ENCODE data around the gene ECE1.
"Not testable (repeated sequence)": the region's sequence is repeated elsewhere in the genome, so short reads cannot be mapped to it uniquely, and the experiment has no call there.

ECE1 gene

DNA sequence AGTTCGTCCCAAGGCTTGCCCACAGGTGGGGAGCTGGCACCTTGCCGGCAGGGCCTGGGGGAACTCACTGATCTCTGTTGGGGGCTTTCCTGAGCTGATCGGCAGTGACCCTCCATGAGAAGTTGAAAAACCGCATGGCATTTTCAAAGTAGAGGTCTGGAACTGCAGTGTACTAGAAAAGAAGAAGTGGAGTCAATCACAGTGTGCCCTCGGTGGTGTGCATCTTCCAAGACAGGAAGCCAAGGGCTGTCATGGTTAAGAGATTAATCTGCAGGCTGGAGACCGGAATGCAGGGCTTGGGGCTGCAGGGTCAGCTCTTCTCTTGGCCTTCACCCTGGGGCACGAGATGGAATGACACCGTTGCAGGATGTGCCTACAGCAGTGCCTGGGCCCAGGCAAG lies 56.8 kb downstream of the ECE1 start:
- no peak overlapping the region for H3K27ac ChIP-seq (ENCODE audit: low read depth, low read length)
- no peaks in the 10 kb centered on the region for H3K9me3 ChIP-seq (ENCODE audit: control insufficient read depth, insufficient read depth, low read depth, low read length)
- no peak overlapping the region for H3K4me3 ChIP-seq (ENCODE audit: low read depth, low read length)
- no peak overlapping the region for H3K9ac ChIP-seq (ENCODE audit: low read length)
- H3K36me3 ChIP-seq (ENCODE audit: control insufficient read depth, insufficient read depth, low read length) = peaks cover 32% of the 10 kb centered on the region
- no peaks in the 10 kb centered on the region for H3K27me3 ChIP-seq (ENCODE audit: control insufficient read depth, insufficient read depth, low read length)
- peaks cover 11% of the 10 kb centered on the region; the same call in 1 of the 2 replicates for H3K4me1 ChIP-seq (ENCODE audit: control insufficient read depth, insufficient read depth, low read length)

DNA sequence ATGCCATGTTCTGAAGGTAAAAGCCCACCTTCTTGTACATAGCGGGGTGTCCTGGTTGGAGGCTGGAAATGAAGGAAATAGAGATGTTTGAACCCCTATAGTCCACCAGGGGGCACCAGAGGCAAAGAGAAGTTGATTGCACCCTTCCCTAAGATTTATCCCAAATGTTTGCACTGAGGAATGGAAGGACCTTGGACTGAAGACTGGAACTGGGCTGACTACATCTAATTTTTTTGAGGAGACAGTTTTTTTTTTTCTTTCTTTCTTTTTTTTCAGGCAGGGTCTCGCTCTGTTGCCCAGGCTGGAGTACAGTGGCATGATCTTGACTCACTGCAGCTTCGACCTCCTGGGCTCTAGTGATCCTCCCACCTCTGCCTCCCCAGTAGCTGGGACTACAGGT lies 58.2 kb downstream of the ECE1 start:
- no peak overlapping the region for H3K4me3 ChIP-seq (ENCODE audit: low read depth, low read length)
- 0 out of 2 replicates have a peak, but pooled peaks cover 5% of the 10 kb centered on the region for H3K4me1 ChIP-seq (ENCODE audit: control insufficient read depth, insufficient read depth, low read length)
- H3K27ac ChIP-seq (ENCODE audit: low read depth, low read length) = no peak overlapping the region
- no peaks in the 10 kb centered on the region for H3K27me3 ChIP-seq (ENCODE audit: control insufficient read depth, insufficient read depth, low read length)
- peaks cover 26% of the 10 kb centered on the region for H3K36me3 ChIP-seq (ENCODE audit: control insufficient read depth, insufficient read depth, low read length)
- H3K9ac ChIP-seq (ENCODE audit: low read length) = no peak overlapping the region
- no peaks in the 10 kb centered on the region for H3K9me3 ChIP-seq (ENCODE audit: control insufficient read depth, insufficient read depth, low read depth, low read length)

DNA sequence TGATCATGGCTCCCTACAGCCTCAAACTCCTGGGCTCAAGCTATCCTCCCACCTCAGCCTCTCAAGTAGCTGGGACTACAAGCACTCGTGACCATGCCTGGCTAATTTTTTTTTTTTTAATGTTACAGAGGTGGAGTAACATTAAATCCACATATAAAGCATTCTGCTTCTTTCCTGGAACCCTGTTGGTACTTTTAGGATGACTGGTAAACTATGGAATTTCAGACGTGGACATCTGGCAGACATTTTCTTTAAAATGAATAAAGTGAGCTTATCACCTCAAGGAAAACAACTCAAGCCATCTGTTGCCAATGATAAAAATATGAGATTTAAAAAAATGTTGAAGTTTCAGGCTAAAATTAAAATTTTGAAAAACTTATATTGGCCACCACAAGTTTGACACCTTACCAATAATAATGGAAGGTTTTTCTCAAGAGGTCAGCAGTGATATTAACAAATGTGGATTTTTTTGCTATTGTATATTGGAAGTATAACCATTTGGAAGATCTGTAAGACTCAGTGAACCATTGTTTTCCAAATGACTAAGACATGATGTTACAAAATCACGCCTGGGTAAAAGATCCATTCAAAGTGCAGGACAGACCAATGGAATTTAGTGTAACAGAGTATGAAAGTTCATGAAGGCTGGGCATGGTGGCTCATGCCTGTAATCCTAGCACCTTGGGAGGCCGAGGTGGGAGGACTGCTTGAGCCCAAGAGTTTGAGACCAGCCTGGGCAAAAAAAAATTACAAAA lies 60.8 kb downstream of the ECE1 start:
- Histone ChIP-seq H3K27me3 (ENCODE audit: control insufficient read depth, insufficient read depth, low read length) (no peaks in the 10 kb centered on the region), H3K36me3 (ENCODE audit: control insufficient read depth, insufficient read depth, low read length) (peaks cover 25% of the 10 kb centered on the region), H3K9me3 (ENCODE audit: control insufficient read depth, insufficient read depth, low read depth, low read length) (no peaks in the 10 kb centered on the region), H3K4me1 (ENCODE audit: control insufficient read depth, insufficient read depth, low read length) (no peaks in the 10 kb centered on the region), H3K27ac (ENCODE audit: low read depth, low read length) (no peak overlapping the region), H3K4me3 (ENCODE audit: low read depth, low read length) (no peak overlapping the region), H3K9ac (ENCODE audit: low read length) (no peak overlapping the region)

DNA sequence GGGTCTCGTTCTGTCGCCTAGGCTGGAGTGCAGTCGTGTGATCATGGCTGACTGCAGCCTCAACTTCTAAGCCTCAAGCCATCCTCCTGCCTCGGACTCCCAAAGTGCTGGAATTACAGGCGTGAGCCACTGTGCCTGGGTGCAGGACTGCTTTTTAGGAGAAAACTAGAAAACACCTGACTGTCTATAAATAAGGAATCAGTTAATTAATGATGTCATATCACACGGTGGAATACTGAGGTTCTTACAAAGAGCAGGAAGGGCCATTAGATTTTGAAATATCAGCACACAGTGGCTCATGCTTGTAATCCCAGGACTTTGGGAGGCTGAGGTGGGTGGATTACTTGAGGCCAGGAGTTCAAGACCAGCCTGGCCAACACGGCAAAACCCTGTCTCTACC lies 62.0 kb downstream of the ECE1 start:
- H3K4me3 ChIP-seq (ENCODE audit: low read depth, low read length); H3K9ac ChIP-seq (ENCODE audit: low read length); H3K4me1 ChIP-seq (ENCODE audit: control insufficient read depth, insufficient read depth, low read length); H3K27me3 ChIP-seq (ENCODE audit: control insufficient read depth, insufficient read depth, low read length); H3K9me3 ChIP-seq (ENCODE audit: control insufficient read depth, insufficient read depth, low read depth, low read length); H3K27ac ChIP-seq (ENCODE audit: low read depth, low read length): not testable (repeated sequence)
- peaks cover 26% of the 10 kb centered on the region for H3K36me3 ChIP-seq (ENCODE audit: control insufficient read depth, insufficient read depth, low read length)

DNA sequence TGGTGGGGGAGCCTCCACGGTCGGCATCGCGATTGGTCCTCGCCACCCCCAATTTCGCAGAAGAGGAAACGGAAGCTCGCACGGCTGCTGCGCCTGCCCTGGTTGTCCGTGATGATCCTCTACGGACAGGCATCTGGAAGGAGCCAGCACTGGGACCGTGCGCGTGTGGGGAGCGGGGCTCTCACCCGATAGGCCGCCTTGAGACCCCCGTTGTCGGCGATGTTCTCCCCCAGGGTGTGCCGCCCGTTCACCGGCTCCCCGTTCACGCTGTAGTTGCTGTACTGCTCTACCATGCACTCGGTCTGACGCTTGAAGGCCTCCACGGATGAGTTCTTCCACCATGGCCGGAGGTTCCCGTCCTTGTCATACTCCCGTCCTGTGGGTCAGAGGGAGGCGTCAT lies 65.2 kb downstream of the ECE1 start:
- Histone ChIP-seq H3K4me1 (ENCODE audit: control insufficient read depth, insufficient read depth, low read length) (no peaks in the 10 kb centered on the region), H3K27ac (ENCODE audit: low read depth, low read length) (no peak overlapping the region), H3K36me3 (ENCODE audit: control insufficient read depth, insufficient read depth, low read length) (peaks cover 42% of the 10 kb centered on the region), H3K27me3 (ENCODE audit: control insufficient read depth, insufficient read depth, low read length) (no peaks in the 10 kb centered on the region), H3K9me3 (ENCODE audit: control insufficient read depth, insufficient read depth, low read depth, low read length) (no peaks in the 10 kb centered on the region), H3K4me3 (ENCODE audit: low read depth, low read length) (no peak overlapping the region), H3K9ac (ENCODE audit: low read length) (no peak overlapping the region)

DNA sequence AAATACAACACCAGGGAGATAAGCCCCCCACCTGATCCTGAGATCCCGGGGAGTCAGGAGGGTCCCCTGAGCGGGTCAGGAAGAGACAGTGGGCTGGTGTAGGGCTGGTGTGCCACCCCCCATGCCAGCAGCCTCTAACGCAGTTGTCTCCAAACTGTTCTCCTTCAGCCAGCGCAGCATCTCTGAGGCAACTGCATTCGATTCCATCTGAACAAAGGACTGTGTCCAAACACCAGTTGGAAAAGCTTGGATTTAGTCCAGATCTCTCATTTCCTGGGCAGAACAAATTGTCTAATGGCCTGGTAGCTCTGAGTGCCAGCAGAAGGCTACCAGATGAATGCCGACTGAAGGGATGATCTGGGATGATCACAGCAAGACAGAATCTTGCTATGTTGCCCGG lies 69.4 kb downstream of the ECE1 start:
- Histone ChIP-seq H3K9me3 (ENCODE audit: control insufficient read depth, insufficient read depth, low read depth, low read length) (no peaks in the 10 kb centered on the region), H3K4me3 (ENCODE audit: low read depth, low read length) (no peak overlapping the region), H3K27me3 (ENCODE audit: control insufficient read depth, insufficient read depth, low read length) (no peaks in the 10 kb centered on the region), H3K36me3 (ENCODE audit: control insufficient read depth, insufficient read depth, low read length) (peaks cover 48% of the 10 kb centered on the region), H3K27ac (ENCODE audit: low read depth, low read length) (no peak overlapping the region), H3K9ac (ENCODE audit: low read length) (no peak overlapping the region), H3K4me1 (ENCODE audit: control insufficient read depth, insufficient read depth, low read length) (peaks cover 10% of the 10 kb centered on the region)

DNA sequence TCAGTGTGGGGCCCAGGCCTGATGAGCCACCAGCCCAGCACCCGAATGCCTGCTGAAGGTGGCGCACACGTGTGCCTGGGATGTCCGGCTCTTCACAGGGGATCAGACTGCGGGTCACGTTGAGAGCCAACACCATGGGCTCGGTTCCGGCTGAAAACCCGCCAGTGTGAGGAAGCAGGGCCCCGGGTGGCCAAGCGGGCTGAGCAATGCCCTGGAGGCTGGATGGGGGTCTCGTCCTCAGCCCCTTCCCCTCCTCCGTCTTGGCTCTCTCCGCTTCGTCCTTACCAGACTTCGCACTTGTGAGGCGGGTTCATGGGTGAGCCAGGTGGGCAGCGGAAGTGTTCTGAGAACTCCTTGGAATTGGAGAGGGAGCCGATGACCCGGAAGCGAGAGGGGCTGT lies 70.6 kb downstream of the ECE1 start:
- Histone ChIP-seq H3K27ac (ENCODE audit: low read depth, low read length) (no peak overlapping the region), H3K9ac (ENCODE audit: low read length) (no peak overlapping the region), H3K4me1 (ENCODE audit: control insufficient read depth, insufficient read depth, low read length) (peaks cover 10% of the 10 kb centered on the region), H3K4me3 (ENCODE audit: low read depth, low read length) (no peak overlapping the region), H3K36me3 (ENCODE audit: control insufficient read depth, insufficient read depth, low read length) (peaks cover 38% of the 10 kb centered on the region), H3K27me3 (ENCODE audit: control insufficient read depth, insufficient read depth, low read length) (no peaks in the 10 kb centered on the region), H3K9me3 (ENCODE audit: control insufficient read depth, insufficient read depth, low read depth, low read length) (no peaks in the 10 kb centered on the region)

DNA sequence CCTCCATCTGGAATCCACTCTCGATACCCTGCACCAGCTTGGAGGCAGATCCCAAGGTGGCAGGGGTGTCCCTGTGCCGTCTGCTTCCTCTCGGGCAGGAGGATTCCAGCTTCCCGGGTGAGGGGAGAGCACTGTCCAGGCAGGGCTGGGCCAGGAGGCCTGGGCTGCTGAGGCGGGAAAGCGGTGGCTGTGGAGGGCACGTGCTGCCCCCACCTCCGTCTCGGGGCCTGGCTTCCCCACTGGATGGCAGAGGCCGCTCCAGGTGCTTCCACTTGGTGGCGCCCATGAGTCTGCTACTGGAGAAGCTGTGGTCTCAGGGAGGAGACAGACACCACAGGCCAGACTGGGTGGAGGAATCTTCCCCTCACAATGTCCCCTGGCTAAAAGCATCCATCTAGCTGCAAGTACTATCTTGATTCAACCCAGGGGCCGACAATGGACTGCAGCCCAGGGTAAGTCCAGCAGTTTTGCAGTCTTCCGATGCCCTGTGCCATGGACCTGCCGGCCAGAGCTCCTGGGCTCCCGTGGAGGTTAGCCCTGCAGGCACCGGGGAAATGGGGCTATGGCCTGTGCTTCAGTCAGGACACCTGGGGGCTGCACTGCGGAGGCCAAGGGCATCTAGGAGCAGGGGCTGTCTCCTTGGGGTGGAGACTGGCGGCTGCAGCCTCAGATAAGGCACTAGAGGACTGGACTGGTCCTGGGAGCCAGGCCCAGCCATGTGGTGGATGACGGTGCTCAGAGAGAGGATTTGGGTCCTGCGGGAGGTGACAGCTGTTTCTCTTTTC lies 72.3 kb downstream of the ECE1 start:
- H3K27ac ChIP-seq (ENCODE audit: low read depth, low read length) = no peak overlapping the region
- H3K36me3 ChIP-seq (ENCODE audit: control insufficient read depth, insufficient read depth, low read length) = peaks cover 32% of the 10 kb centered on the region
- no peak overlapping the region for H3K9ac ChIP-seq (ENCODE audit: low read length)
- peaks cover 10% of the 10 kb centered on the region for H3K4me1 ChIP-seq (ENCODE audit: control insufficient read depth, insufficient read depth, low read length)
- no peaks in the 10 kb centered on the region for H3K27me3 ChIP-seq (ENCODE audit: control insufficient read depth, insufficient read depth, low read length)
- H3K9me3 ChIP-seq (ENCODE audit: control insufficient read depth, insufficient read depth, low read depth, low read length) = no peaks in the 10 kb centered on the region
- no peak overlapping the region for H3K4me3 ChIP-seq (ENCODE audit: low read depth, low read length)

DNA sequence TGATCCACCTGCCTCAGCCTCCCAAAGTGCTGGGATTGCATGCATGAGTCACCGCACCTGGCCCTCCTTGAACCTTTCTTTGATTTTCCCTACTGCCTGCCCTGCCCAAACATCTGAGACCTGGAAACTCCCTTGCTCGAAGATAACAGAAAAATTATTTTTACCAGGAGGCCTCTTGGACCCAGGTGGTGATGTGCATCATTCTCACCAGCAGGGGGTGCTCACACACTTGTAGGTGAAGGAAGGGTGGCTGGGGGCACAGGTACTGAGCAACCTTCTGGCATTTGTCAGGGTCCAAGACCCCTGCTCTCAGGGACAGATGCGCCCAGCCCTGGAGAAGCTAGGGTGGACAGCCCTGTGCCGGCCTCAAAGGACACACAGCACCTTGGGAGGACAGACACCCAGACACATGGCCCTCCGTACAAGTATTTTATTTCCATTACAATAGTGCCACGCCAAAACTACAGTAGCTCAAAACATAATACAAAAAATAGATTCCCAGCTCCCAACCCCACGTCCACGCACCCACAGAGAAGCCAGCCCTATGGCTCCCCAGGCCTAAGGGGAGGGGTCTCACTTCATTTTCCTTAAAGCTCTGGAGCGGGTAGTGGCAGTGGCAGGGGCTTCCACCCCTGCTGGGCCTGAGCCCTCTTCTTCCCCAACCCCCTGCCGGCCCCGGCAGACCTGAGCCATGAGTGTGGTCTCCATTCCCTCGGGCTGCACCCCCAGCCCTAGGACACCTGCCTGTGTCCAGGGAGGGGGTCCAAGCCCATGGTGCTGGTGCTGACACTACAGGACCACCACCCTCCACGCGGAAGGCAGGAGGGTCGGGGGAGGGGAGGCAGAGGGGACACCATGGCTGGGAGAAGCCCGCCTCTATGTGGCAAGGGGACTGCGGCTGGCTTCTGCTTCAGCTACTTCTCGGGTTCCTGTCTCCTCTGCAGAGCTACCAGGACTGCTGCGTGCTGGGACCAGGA lies 73.1 kb downstream of the ECE1 start:
- Histone ChIP-seq H3K4me3 (ENCODE audit: low read depth, low read length) (no peak overlapping the region), H3K9me3 (ENCODE audit: control insufficient read depth, insufficient read depth, low read depth, low read length) (no peaks in the 10 kb centered on the region), H3K36me3 (ENCODE audit: control insufficient read depth, insufficient read depth, low read length) (peaks cover 30% of the 10 kb centered on the region), H3K9ac (ENCODE audit: low read length) (no peak overlapping the region), H3K27me3 (ENCODE audit: control insufficient read depth, insufficient read depth, low read length) (no peaks in the 10 kb centered on the region), H3K27ac (ENCODE audit: low read depth, low read length) (no peak overlapping the region), H3K4me1 (ENCODE audit: control insufficient read depth, insufficient read depth, low read length) (peaks cover 10% of the 10 kb centered on the region)

DNA sequence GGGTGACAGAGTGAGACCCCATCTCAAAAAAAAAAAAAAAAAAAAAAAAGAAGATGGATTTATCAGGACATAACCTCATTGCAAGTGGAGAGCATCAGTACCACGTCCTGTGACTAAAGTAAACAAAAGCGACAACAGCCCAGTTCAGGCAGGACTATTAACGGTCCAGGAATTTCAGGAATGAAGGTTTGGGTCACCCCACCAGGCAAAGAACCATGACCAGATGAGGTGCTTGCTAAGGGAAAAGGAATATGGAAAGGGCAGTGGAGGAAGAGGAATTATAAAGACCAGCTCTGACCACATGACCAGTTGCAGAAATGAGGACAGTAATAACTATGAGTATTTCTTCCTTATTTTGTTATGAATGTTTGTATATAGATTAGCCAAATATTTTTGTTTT lies 78.1 kb downstream of the ECE1 start:
- no peaks in the 10 kb centered on the region for H3K27me3 ChIP-seq (ENCODE audit: control insufficient read depth, insufficient read depth, low read length)

More for the DNA sequence above, 78.1 kb downstream of the ECE1 start:
- Histone ChIP-seq H3K27ac (ENCODE audit: low read depth, low read length) (no peak overlapping the region), H3K9me3 (ENCODE audit: control insufficient read depth, insufficient read depth, low read depth, low read length) (no peaks in the 10 kb centered on the region), H3K9ac (ENCODE audit: low read length) (no peak overlapping the region), H3K36me3 (ENCODE audit: control insufficient read depth, insufficient read depth, low read length) (no peaks in the 10 kb centered on the region), H3K4me3 (ENCODE audit: low read depth, low read length) (no peak overlapping the region), H3K4me1 (ENCODE audit: control insufficient read depth, insufficient read depth, low read length) (peaks cover 3% of the 10 kb centered on the region; the same call in 1 of the 2 replicates)
